Superior temporal gyrus (tissue), 1 donor: ENCODE measurements around the gene TRANK1.
"Not testable (repeated sequence)": the region's sequence is repeated elsewhere in the genome, so short reads cannot be mapped to it uniquely, and the experiment has no call there.

Source experiments
- DNase-seq: peaks from one replicate; pipeline ENCODE4 v3.0.0-alpha.2; 2016; ENCODE audit errors: extremely low spot score

The TRANK1 gene

DNA sequence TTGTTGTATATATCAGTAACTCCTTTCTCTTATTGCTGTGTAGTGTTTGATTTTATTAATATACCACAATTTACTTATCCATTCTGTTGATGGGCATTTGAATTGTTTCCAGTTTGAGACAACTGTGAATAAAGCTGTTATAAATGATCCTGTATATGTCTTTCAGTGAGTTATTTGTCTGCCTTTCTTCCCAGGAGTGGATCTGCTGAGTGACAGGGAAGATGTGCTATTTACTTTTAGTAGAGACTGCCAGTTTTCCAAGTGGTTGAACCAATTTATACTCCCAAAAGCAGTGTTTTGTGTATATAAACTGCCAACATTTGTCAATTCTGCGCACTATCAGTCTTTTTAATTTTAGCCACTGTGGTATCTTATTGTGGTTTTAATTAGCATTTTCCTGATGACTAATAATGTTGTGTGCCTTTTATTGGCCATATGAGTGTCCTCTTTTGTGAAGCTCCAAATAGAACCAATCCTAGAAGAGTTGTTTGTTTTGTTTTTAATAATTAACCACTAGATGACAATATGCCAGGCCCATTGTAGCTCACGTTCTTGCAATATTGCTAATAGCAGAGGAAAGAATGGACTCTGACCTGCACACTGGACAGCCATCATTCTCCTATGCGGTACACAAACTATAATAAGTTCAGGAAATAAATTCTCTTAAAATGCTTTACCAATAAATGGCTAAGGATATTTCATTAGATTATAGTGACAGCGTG is 25.3 kb downstream of the TRANK1 start:
- DNase-seq, result no peak

DNA sequence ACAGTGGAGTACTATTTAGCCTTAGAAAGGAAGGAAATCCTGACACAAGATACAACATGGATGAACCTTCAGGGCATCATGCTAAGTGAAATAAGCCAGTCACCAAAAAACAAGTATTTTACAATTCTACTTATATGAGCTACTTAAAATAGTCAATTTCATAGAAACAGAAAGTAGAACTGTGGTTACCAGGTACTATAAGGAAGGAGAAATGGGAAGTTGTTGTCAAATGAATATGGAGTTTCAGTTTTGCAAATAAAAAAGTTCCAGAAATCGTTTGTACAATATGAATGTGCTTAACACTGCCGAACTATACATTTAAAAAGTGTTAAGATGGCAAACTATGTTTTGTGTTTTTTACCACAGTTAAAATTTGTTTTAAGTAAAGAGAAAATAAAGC is 26.8 kb downstream of the TRANK1 start:
- DNase-seq, result no peak

DNA sequence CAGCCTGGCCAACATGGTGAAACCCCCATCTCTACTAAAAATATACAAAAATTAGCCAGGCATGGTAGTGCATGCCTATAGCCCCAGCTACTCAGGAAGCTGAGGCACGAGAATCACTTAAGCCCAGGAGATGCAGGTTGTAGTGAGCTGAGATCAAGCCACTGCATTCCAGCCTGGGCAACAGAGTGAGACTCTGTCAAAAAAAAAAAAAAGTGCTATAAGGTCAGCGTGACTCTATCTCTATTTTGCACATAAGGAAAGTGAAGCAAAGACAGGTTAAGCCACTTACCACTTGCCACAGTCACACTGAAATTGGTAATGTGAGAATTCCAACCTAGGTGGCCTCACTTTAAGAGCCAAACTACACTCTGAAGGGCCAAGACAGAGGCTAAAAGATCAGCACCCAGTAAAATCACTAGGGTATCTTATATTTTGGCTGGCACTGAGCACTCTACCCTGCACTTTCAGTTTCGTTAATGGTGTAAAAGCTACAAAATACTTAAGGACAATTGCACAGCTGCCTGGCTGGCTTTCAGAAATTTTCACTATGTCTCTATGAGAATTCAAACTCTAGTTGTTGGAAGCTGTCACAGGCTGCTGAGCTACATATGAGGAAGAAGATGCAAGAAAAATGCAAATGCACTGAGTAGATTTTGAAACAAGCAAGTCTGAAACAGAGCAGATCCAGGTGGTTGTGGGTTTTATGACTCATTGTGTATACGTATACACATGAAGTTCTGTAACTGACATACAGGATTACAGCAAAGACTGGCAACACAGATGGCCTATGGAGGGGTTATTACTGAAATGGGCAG is 32.7 kb downstream of the TRANK1 start:
- DNase-seq, result no peak

DNA sequence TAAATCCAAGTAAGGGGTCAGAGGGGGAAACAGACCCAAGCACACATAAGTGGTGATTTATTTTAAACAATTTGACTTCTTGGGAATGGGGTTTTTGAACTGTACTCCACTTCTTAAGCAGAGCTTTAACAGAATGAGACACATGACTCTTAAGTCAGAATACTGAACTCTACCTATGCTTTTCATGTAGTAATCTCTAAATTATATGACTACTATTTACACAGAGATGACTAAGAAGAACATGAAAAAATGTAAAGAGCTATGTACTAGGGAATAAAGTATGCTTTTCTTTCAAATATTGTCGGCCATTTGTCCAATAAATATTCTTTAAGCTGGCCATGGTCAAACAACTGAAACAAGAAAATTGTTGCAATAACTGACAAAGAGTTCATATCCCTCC is 35.2 kb downstream of the TRANK1 start:
- DNase-seq, result no peak

DNA sequence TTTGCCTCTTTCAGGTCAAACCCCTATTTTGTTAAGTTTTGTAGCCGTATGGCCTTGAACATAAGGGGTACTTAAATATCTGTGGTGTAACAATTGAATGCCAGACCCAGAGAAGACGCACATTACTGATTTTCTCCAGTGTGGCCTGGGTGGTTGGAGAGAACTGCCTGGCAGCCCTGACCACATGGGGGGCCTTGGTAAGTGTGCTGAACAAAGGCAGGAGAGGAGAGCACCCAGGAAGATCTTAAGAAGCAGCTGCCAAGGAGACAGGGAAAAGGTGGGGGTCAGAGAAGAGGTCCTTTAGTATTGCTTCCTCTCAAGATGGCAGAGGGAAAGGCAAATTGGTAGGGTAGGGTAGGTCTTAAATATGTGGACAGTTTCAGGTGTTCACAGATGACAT is 35.7 kb downstream of the TRANK1 start:
- no peak for DNase-seq

DNA sequence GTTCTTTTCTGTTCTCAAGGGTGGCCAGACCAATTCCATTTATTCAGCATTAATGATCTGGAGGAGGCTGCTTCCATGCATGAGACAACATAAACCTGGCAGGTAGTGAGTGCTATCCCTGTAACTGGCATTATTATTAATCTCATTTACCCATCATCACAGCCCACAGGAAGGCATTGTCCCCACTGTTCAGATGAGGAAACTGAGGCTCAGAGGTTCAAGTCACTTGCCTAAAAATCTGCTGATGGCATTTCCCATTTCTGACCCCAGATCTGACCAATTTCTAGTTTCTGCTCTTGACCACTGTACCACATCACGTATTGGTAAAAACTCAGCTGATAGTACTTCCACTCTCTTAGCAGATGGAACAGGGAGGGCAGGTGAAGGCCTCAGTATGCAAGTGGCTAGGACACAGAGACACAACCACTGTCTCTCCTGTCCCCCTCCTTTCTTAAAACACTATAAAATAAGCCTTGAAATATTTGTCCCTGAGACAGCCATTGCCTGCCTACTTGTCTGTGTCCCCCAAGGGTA is 36.1 kb downstream of the TRANK1 start:
- DNase-seq, result no peak

DNA sequence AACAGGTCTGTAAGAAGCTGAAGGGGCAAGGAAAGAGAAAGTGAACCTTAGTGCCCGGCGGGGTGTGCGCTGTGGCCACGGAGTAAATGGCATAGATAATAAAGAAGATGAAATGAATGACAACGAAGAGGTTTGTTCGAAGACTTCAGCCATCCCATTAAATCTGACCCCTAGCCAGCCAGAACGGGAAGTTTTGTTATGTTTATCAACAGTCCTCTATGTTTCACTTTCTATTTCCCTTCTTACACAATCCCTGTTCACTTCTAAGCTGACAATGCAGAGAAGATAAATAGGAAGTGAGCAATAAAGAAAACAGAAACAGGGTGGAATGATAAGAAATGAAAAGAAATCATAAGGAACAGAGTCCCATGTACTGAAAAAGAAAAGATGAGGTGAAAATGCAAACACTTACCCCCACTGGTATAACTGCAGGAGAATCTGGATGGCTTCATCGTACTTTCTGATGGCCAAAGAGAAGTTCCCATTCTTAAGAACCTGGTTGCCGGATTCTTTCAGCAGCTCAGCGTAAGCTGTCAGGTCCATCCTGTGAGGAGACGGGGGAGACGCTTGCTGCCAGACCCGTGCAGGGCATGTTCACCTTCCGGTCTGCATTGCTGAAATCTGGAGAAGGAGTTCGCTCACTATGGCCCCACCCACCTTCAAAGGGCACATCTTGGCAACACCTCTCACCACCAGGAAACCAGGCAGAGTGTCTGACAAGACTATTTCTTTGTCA is 36.8 kb downstream of the TRANK1 start:
- DNase-seq, result peak; percentile 40

DNA sequence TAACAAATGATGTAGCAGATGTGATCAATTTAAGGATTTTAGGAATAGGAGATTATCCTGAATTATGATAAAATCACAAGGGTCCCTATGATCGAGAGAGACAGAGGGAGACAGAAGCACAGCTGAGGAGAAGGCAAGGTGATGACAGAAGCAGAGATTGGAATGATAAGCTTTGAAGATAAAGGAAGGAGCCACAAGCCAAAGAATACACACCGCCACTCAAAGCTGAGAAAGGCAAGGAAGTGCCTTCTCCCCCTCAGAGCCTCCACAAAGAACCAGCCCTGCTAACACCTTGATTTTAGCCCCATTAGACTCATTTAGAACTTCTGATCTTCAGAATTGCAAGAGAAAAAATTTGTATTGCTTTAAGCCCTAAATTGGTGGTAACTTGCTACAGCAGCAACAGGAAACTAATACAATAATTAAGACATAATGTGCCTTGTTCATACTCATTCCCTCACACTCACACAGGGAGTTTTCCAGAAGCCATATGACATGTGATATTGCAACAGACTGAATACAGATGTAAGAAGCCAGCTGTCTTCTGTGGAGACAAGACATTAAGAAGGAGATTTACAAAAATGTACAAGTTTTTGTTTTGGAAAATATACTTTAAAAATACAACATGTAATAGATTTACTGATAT is 38.2 kb downstream of the TRANK1 start:
- DNase-seq, result no peak

DNA sequence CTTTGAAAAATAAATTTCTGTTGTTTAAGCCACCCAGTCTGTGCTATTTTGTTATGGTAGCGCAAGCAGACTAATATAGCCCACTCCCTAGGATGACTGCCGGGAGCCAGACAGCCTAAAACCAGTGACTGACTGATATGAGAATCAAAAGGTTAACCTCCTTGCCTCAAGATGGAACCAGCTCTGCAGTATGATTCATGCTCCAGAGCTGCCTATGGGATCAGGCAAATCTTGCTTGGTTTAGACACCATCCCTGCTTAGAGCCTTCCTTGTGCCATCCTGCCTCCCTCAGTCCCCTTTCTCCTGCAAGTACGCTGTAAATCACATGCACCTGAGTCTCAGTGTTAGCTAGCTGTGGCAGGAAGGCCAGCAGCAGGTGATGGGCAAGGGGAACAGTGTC is 39.3 kb downstream of the TRANK1 start:
- no peak for DNase-seq

DNA sequence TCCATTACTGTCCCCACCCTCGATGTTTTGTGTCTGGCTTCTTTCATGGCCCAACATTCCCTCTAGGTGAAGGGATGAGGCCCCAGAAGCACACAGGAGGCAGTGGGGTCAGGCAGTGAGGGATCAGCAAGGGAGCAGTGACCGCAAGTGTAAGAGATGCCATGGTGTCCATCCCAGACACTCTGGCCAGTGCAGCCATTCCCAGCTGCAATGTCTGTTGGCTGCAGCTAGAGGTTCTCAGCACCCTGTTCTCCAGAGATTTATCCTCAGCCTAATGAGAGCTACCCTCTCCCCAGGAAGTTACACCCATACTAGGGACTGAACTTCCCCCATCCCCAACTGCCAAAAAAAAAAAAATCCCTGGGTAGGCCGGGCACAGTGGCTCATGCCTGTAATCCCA is 40.2 kb downstream of the TRANK1 start:
- DNase-seq, result no peak

DNA sequence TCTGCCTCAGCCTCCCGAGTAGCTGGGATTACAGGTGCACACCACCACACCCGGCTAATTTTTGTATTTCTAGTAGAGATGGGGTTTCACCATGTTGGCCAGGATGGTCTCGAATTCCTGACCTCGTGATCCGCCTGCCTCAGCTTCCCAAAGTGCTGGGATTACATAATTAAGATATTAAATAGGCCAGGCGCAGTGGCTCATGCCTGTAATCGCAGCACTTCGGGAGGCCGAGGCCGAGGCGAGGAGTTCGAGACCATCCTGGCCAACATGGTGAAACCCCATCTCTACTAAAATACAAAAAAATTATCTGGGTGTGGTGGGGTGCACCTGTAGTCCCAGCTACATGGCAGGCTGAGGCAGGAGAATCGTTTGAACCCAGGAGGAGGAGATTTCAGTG is 40.8 kb downstream of the TRANK1 start:
- not testable (repeated sequence) for DNase-seq

DNA sequence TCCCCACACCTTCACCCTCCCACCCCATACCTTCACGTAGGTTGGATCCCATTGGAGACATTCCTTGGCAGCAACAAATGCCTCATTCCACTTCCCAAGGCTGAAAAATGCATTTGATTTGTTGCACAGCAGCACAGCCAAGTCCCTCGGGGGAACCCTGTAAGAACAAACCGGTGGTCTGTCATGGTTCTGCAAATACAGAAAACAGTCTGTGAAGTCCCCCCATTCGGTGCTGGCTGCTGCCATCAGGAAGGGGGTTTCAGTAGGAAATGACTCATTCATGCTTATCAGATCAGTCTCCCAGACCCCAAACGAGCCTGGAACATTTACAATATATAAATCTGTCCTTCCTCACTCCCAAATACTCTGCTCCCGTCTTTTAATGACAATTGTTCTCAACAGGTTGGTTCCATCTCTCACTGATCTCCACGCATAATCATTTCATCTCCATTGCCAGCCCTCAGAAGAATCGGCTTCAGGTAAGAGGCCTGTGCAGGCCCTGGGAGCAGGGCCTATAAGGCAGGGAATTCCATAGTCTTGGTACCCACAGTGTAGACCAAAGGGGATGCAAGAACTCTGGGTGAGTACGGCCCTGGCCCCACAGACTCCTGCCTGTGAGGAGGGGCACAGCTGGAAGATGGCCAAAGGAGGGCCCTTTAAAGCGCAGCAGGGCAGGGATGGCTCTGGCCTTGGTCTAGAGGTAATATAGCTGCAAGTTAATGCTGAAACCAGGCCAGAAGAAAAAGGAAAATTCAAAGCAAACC is 41.6 kb downstream of the TRANK1 start:
- no peak for DNase-seq

DNA sequence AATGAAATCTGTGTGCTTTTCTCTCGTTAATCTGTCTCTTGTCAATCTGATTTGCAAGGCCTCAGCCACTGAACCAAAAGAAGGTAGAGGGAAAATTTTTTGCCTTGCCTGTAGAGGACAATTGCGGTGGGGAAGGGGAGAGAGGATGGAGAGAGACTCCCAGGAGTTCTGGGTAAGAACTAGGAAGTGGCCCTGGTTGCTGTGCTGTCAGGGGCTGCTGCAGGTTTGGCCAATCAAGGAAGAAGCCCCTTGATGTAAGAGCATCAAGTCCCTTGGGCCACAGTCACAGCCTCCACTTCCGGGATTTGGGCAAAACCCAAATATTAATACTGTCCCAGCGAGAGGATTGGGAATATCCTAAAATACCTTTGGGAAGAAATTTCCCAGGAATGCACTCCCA is 43.3 kb downstream of the TRANK1 start:
- DNase-seq, result no peak

DNA sequence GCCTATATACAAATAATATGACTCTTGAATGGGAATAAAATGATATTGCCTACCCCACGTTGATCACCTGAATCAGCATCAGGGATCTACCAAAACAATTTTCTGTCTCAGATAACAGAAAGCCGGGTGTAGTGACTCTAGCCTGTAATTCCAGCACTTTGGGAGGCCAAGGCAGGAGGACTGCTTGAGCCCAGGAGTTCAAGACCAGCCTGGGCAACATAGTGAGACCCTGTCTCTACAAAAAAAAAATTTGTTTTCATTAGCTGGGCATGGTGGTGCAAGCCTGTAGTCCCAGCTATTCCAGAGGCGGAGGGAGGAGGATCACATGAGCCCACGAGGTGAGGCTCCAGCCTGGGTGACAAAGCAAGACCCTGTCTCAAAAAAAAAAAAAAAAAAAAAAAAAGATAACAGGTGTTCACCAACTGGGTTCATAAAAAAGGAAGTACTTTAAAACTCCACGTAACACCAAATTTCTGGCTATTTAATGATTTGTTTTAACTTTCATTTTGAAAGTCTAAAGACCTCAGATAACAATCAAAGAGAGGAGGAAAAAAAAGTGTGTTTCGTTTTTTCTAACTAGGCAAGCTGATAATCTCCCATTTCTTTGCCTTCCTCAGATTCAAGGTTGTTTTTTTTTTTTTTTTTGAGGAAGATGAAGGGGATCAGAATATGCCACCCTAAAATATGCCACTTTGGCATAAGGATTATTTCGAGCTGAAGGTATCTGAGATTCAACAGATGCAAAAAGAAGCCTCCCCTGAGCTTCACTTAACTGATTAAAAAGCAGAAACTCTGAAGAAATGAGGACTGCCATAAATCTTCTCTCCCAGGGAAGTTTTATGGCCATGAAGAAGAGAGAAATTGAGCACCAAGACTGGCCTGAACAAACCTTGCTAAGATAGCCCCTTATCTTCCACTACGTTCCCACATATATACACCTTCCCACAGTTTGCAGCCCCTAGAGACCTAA is 44.1 kb downstream of the TRANK1 start:
- DNase-seq, result no peak

DNA sequence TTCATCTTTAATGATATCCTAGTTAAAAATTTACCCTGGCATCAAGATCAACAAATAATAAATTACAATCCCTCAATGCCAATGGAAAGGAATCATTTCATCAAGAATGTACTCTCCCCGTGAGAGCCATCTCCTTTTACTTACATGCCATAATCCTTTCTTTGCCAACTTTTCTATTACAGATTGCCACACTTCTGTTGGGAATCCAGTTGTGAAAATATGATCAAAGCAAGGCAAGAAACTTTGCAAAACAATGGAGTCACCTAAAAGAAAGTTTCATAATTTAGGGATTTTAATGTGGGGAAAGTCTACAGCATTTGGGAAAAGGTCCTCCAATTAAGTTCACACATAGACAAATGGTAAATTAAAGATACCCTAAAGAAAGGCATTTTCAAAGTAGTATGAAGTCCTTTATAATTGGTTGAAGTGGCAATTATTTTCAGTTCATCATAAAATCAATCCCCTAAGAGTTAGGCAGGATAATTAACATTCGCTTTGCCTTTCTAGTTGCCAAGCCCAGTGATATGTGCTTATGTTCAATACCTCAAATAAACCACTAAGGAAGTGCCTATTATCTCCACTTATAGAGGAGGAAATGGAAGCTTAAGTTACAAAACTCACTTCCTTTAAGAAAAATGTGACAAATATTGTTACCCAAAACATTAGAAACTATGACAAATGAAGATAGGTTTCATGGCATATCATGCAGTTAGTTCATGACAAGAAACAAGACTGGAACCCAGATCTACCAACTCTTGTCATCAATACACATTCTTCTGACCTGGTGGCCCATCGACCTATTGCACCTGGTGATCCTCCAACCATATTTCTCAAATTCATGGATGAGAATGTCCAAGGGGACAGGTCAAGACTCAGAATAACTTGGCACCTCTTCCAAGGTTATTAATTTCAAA is 49.1 kb downstream of the TRANK1 start:
- no peak for DNase-seq

DNA sequence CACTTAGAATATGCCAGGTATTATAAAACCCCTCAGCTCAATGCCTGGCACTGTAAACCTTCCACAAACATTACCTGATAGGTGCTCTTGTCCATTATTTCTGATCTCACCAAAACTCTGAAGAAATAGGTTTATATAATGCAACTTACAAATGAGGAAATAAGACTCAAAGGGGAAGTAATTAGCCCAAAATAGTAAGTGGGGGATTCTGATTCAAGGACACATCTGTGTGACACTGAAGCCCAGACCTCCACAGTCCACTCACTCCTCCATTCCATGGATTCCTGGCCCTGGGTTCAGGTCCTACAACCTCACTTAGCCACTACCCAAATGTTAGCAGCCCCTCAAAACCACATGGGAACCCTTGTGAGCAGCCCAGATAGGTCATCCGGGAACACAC is 49.9 kb downstream of the TRANK1 start:
- DNase-seq, result no peak

DNA sequence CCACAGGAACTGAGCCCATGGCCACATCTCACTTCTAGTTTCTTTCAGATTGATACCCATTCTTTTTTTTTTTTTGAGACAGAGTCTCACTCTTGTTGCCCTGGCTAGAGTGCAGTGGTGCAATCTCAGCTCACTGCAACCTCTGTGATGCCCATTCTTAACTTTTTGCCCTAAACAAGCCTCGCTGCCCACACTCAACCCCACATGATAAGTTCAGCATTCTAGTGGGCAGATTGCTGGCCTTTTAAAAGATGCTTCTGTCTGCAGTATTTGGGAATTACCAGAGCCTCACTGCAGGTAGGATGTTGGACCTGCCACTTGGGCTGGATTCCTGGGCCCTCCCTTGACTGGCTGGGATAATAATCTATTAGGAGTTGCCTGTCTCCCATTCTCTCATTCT is 51.0 kb downstream of the TRANK1 start:
- DNase-seq, result no peak

DNA sequence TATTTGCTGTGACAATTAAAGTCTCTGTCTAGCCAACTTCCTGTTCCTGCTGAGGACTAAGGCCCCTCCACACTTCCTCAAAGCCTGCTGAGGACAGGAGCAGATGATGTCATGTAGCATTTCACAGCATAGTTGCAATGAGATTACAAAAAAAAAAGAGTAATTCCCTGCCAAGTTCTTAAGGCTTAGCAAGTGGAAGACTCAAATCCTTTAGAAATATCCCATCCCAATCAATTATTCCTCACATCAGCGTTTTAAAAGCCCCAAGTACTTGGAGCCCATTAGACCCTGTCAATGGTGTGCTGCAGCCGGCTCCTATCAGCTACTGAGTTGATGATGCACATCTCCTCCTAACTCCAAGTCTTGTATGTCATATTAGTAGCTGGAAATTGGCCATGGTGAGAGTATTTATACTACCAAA is 51.7 kb downstream of the TRANK1 start:
- DNase-seq, result no peak
